GM19238 (cell line): ENCODE results near the gene SHISAL1.

Source experiments
- DNase-seq: peaks from one replicate; pipeline ENCODE4 v3.0.0; 2011; ENCODE audit warnings: low spot score; ENCODE audit not compliant: insufficient read length

SHISAL1 gene

DNA sequence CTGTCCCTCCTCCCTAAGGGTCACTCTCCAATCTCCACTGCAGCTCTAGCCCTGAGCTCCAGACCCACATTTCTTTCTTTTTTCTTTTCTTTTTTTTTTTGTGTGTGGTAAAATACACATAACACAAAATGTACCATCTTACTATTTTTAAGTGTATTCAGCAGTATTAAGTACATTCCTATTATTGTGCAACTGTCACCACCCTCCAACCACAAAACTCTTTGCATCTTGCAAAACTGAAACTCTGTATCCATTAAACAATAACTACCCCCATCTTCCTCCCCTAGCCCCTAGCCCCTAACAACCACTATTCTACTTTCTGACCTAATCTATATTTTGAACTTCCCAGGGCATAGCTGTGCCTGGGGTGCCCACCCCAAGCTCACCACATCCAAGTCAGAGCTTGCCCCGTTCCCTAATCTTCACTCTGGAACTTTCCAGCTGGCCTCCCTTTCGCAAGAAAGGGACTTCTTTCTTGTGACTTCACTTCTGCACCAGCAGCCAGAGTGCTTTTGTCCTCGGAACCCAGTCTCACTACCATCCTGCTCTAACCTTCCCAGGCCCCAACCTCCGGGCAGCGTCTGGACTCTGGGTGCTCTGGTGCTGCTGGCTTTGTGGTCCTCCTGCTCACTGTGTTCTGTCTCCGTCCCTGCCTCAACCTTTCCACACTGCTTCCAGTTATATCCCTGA, 101.3 kb downstream of the SHISAL1 start:
- DNase-seq, result no peak

- no peak for DNase-seq
These were observed 102.0 kb downstream of the SHISAL1 start for GRCh38 chr22:44210722-44211121.

DNA sequence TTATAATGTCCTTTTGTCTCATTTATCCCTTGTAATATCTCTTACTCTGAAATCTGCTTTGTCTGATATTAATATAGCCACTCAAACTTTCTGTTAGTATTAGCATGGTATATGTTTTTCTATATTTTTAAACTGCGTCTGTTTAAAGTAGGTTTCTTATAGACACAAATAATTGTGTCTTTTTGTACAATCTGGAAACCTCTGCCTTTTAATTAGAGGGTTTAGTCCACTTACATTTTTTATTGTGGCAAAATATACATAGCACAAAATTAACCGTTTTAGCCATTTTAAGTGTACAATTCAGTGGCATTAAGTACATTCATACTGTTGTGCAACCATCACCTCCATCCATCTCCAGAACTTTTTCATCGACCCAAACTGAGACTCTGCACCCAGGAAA, 103.4 kb downstream of the SHISAL1 start:
- no peak for DNase-seq

GRCh38 chr22:44207981-44208317, 104.8 kb downstream of the SHISAL1 start:
- no peak for DNase-seq

- DNase-seq, result no peak
These were observed 105.4 kb downstream of the SHISAL1 start for GRCh38 chr22:44207173-44207980.

DNA sequence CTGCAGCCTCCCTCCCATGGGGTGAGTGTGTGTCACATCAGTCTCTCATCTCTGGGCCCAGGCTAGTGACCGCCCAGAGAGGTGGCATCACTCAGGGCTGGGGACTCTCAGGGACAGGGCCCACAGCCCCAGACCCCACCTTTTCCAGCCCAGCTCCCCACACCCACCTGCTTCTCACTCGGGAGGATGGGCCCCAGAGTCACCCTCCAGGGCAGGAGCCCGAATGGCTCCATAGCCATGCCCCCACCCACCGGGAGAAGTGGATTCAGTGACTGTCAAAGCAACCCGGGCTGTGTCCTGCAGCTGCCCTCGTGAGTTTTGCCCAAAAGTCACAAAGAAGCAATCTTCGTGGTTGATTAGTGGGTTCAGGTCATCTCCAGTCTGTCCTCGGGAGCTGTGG, 106.1 kb downstream of the SHISAL1 start:
- DNase-seq, result no peak

DNA sequence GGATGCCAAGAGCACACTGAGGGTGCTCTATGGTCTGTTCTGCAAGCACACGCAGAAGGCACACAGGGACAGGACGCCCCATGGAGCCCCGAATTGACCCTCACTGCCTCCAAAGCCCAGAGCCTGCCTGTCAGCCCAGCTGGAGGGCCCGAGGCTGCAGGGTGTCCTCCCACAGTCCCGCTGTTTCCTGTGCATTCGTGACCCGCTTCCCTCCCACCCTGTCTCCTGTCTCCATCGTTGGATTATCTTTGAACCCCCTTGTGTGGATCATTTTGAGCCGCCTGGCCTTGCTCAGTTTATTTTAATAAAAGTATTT, 106.5 kb downstream of the SHISAL1 start:
- no peak for DNase-seq

- DNase-seq, result no peak
These were observed 107.0 kb downstream of the SHISAL1 start for GRCh38 chr22:44205516-44206329.

- peak; percentile 54 for DNase-seq
These were observed 107.8 kb downstream of the SHISAL1 start for GRCh38 chr22:44204739-44205515.

DNA sequence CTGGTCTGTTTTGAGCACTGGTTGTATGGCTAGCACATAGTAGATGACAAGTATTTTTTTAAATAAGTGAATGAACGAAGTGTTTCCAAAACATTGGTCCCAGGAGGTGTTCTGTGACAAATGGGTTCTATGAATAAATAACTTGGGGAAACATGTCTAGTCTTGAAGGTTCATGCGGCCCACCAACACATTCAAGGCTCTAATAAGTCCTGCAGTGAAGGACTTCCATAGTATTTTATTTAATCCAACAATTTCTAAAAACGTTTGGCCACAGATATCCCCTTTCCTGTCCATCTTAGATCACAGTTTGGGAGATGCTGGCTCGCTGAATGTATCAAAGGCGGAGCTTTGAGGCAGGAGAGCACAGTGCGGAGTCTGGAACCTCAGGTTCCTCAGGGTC, 109.5 kb downstream of the SHISAL1 start:
- no peak for DNase-seq

GRCh38 chr22:44202261-44202789, 110.4 kb downstream of the SHISAL1 start:
- DNase-seq, result no peak

DNA sequence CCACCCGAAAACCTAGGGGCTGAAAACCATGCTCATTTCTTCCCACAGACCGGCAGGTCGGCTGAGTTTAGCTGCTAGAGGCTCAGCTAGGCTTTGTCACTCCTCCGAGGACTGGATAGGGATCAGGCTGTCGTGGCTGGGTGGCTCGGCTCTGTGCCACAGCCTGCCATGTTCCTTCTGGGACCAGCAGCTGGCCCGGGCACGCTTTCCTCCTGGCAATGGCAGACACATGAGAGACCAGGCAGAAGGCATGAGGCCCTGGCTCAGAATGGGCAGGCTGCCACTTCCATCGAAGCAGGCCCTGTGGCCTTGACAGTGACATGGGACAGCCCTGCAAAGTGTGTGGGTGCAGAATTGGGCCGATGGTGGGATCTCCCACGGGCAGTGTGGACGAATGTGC, 111.1 kb downstream of the SHISAL1 start:
- no peak for DNase-seq

DNA sequence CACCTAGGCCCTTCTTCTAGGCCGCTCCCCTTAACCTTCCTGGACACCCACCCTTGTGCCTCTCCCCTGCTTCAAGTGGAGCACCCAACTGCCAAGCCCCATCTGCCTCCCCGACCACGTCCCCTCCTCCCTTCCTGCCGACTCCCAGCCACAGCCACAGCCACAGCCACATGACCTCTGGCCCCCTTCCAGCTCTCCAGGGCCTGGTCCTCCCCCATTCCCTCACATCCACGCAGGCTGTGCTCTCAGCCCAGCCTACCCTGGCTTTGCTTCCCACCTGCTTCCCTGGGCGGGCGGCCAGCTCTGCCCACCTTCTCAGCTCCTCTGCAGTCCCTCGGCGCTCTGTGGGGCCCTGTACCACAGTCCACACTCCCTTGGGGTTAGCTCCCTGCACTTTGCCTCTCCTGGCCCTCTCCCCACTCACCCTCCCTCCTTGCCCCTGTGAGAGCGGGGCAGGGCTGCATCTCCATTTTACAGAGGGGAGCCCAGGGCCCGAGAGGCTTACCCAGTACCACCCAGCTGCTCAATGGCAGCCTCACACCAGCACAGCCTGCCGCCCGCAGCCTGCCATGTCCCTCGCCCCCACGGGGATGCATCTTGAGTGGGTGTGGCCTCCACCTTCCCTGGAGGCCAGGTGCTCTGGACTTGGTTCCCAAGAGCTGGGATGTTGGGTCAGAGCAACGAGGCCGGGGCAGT, 111.7 kb downstream of the SHISAL1 start:
- DNase-seq, result no peak

DNA sequence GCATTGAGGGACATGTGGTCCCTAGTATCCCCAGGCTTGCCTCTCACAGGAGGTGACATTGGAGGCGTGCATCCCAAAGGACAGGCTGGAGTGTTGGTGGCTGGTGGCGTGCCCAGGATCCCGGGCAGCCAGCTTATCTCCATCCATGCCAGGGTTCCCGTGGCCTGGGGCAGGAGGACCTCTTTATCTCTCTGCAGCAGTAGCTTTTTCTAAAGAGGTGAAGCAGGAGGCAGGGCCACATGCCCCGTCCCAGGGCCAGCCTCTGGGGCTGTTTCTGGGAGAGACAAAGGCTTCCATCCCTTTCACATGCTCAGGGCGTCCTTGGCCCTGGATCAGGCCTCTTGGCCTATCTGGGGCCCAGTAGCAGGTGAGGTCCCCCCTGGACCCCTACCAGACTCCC, 112.3 kb downstream of the SHISAL1 start:
- no peak for DNase-seq

GRCh38 chr22:44199866-44200265, 112.9 kb downstream of the SHISAL1 start:
- DNase-seq, result no peak

DNA sequence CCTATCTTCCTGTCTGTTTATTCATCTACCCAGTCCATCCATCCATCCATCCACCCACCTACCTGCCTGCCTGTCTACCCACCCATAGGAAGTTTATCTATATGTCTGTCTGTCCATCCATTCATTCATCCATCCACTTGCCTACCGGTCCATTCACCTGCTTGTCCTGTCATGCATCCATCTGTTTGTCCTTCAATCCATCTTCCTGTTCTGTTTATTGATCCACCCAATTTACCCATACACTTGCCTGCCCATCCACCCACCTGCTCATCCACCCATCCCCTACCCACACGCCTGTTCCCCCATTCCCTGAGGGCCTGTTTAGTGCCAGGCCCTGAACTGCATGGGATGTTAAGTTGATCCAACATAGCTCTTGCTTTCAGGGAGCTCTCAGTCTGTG, 113.6 kb downstream of the SHISAL1 start:
- DNase-seq, result no peak

GRCh38 chr22:44197271-44197670, 115.5 kb downstream of the SHISAL1 start:
- no peak for DNase-seq

DNA sequence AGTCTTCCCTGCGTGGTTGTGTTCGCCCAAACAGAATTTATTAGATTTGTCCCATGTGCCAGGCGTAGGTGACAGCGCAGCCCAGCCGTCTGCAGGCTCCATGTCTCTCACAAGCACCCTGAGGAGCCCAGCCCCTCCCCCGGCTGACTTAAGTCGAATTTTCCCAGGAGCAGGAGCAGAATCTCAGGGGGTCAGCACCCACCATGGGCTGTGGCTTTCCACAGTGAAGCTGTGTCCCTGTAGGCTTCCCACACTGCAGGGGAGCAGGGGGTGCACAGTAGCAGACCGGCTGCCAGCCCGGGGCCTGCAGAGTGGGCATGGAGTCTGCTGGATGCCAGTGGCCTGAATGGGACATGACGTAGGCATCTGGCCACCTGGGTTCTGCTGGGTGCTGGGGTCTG, 116.0 kb downstream of the SHISAL1 start:
- DNase-seq, result no peak

DNA sequence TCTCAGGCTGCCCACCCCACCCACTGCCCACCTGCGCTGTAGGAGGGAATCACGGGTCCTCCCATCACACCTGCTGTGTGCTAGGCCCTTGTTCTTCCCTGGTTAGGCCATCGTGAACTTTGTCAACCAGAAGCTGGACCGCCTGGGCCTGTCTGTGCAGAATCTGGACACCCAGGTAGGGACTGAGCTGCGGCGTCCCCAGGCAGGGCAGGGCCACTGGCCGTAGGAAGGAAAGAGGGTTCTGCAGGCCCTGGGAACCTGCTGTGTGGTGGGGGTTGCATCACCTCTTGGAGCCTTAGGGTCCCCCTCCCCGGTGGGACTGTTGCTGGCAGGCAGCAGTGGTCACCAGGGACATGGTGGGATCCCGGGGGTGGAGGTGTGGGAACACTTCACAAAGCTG, 116.5 kb downstream of the SHISAL1 start:
- DNase-seq, result no peak

DNA sequence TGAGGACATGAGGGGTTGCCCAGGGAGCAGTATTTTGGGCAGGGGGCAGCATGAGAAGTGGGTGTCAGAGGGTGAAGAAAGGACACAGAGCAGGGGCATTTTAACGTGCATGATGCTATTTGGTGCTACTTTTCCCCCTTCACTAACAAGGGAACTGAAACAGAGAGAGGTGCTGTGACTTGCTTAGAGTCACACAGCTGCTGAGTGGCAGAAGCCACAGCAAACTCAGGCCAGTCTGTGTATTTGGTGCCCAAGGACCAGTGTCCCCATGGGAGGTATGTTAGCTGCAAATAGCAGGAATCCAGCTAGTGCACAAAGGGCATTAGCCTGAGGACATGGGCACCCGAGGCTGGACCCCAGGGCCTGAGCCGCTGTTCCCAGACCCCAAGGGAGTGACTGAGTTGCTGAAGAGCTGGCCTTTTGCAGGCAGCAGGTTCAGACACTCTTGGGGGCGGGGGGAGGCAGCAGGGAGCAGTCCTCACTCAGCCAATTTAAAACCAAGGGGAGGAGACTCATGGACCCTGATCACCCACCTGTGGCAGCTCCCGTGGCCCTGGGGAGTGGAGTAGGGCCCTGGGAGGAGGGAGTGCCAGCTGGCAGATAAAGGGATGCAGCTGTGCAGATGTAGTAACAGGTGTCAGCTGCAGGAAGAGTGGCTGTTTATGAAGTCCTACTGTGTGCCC, 117.4 kb downstream of the SHISAL1 start:
- DNase-seq, result no peak
